Measurements from ENCODE around the gene SMIM7.

SMIM7 gene

GRCh38 chr19:16655727-16656126 lies 4.2 kb downstream of the SMIM7 start:
- H3K9me3 ChIP-seq (ENCODE audit: control insufficient read depth, insufficient read depth, low read length), result no peaks in the 10 kb centered on the region
- H3K9me2 ChIP-seq (replicated peaks; ENCODE audit: control insufficient read depth, low read length), result no peaks in the 10 kb centered on the region
- H3K79me2 ChIP-seq (ENCODE audit: control insufficient read depth, low read length), result peaks cover 82% of the 10 kb centered on the region
- peaks cover 15% of the 10 kb centered on the region for H3K4me1 ChIP-seq (ENCODE audit: control insufficient read depth, low read length)
- TF ChIP-seq EZH2phosphoT487 (IDR thresholded peaks at IDR 0.05; ENCODE audit: borderline replicate concordance, low read length), result no peak
- TF ChIP-seq, protein P1, sequence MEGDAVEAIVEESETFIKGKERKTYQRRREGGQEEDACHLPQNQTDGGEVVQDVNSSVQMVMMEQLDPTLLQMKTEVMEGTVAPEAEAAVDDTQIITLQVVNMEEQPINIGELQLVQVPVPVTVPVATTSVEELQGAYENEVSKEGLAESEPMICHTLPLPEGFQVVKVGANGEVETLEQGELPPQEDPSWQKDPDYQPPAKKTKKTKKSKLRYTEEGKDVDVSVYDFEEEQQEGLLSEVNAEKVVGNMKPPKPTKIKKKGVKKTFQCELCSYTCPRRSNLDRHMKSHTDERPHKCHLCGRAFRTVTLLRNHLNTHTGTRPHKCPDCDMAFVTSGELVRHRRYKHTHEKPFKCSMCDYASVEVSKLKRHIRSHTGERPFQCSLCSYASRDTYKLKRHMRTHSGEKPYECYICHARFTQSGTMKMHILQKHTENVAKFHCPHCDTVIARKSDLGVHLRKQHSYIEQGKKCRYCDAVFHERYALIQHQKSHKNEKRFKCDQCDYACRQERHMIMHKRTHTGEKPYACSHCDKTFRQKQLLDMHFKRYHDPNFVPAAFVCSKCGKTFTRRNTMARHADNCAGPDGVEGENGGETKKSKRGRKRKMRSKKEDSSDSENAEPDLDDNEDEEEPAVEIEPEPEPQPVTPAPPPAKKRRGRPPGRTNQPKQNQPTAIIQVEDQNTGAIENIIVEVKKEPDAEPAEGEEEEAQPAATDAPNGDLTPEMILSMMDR (IDR thresholded peaks at IDR 0.05; ENCODE audit: low read depth, low read length, poor library complexity, severe bottlenecking), result no peak
- H3K4me3 ChIP-seq (ENCODE audit: low read length), result no peak overlapping the region
- peaks cover 87% of the 10 kb centered on the region for H3K36me3 ChIP-seq (ENCODE audit: control insufficient read depth, low read length)
- H3K27ac ChIP-seq (ENCODE audit: low read depth, low read length), result no peak overlapping the region
- no peaks in the 10 kb centered on the region for H3K27me3 ChIP-seq (ENCODE audit: control insufficient read depth, low read length)
- H3K4me2 ChIP-seq (ENCODE audit: low read length), result no peak overlapping the region
- peaks cover 28% of the 10 kb centered on the region for H4K20me1 ChIP-seq (ENCODE audit: control insufficient read depth, insufficient read depth, low read depth, low read length)
- no peaks in the 10 kb centered on the region; the same call in 1 of the 2 replicates for H3F3A ChIP-seq (ENCODE audit: control insufficient read depth, insufficient read depth)

- Histone ChIP-seq H3K79me2 (ENCODE audit: control insufficient read depth, low read length) (peaks cover 81% of the 10 kb centered on the region), H3K27ac (ENCODE audit: low read depth, low read length) (no peak overlapping the region), H3K4me1 (ENCODE audit: control insufficient read depth, low read length) (peaks cover 15% of the 10 kb centered on the region), H3K36me3 (ENCODE audit: control insufficient read depth, low read length) (peaks cover 97% of the 10 kb centered on the region), H3K9me3 (ENCODE audit: control insufficient read depth, insufficient read depth, low read length) (no peaks in the 10 kb centered on the region), H3K9me2 (replicated peaks; ENCODE audit: control insufficient read depth, low read length) (no peaks in the 10 kb centered on the region), H4K20me1 (ENCODE audit: control insufficient read depth, insufficient read depth, low read depth, low read length) (peaks cover 28% of the 10 kb centered on the region), H3F3A (ENCODE audit: control insufficient read depth, insufficient read depth) (no peaks in the 10 kb centered on the region; the same call in 1 of the 2 replicates), H3K4me2 (ENCODE audit: low read length) (no peak overlapping the region), H3K4me3 (ENCODE audit: low read length) (no peak overlapping the region), H3K27me3 (ENCODE audit: control insufficient read depth, low read length) (no peaks in the 10 kb centered on the region)
- no peak for TF ChIP-seq EZH2phosphoT487 (IDR thresholded peaks at IDR 0.05; ENCODE audit: borderline replicate concordance, low read length)
- TF ChIP-seq, protein P1 (IDR thresholded peaks at IDR 0.05; ENCODE audit: low read depth, low read length, poor library complexity, severe bottlenecking), result no peak
Observed at GRCh38 chr19:16654627-16655026, 5.3 kb downstream of the SMIM7 start.

GRCh38 chr19:16654140-16654539 lies 5.8 kb downstream of the SMIM7 start:
- Histone ChIP-seq H3K4me2 (ENCODE audit: low read length) (no peak overlapping the region), H3K4me3 (ENCODE audit: low read length) (no peak overlapping the region), H3K4me1 (ENCODE audit: control insufficient read depth, low read length) (peaks cover 11% of the 10 kb centered on the region), H3K9me3 (ENCODE audit: control insufficient read depth, insufficient read depth, low read length) (no peaks in the 10 kb centered on the region), H3K27ac (ENCODE audit: low read depth, low read length) (no peak overlapping the region), H3K79me2 (ENCODE audit: control insufficient read depth, low read length) (peaks cover 76% of the 10 kb centered on the region), H3K9me2 (replicated peaks; ENCODE audit: control insufficient read depth, low read length) (no peaks in the 10 kb centered on the region), H3F3A (ENCODE audit: control insufficient read depth, insufficient read depth) (no peaks in the 10 kb centered on the region; the same call in 1 of the 2 replicates), H3K27me3 (ENCODE audit: control insufficient read depth, low read length) (no peaks in the 10 kb centered on the region), H3K36me3 (ENCODE audit: control insufficient read depth, low read length) (peaks cover 93% of the 10 kb centered on the region), H4K20me1 (ENCODE audit: control insufficient read depth, insufficient read depth, low read depth, low read length) (peaks cover 24% of the 10 kb centered on the region)
- TF ChIP-seq, protein P1 (IDR thresholded peaks at IDR 0.05; ENCODE audit: low read depth, low read length, poor library complexity, severe bottlenecking), result no peak
